Neural cell (in vitro differentiated cells): ENCODE results near the gene C10orf90. TPM values are rescaled to one million over a fixed set of nuclear protein-coding genes. Genes with fewer than 3 reads are reported as not detected.

Source experiments
- H2AFZ ChIP-seq: fragments of 200-600, 300-800 bp; sonication (generic), shearing (Covaris generic); 2 replicates; pipeline ENCODE4 v1.6.0; 2014; ENCODE audit warnings: low read depth, mild to moderate bottlenecking, antibody characterized with exemption, low read length, moderate library complexity
- H3F3A ChIP-seq: fragments of 200-600 bp; shearing (Covaris generic); 2 replicates; pipeline ENCODE4 v1.6.1; 2016; ENCODE audit warnings: mild to moderate bottlenecking, moderate library complexity, mixed read lengths, antibody characterized with exemption, low read length; ENCODE audit not compliant: insufficient read depth, poor library complexity, severe bottlenecking
- H3K27ac ChIP-seq: fragments of 200-600, 300-800 bp; sonication (generic), shearing (Covaris generic); 2 replicates; pipeline ENCODE4 v1.5.1; 2014; ENCODE audit warnings: mild to moderate bottlenecking, low read length, moderate library complexity
- H3K27me3 ChIP-seq: fragments of 300-800, 200-600 bp; sonication (generic), shearing (Covaris generic); 2 replicates; pipeline ENCODE4 v1.6.0; 2014; ENCODE audit warnings: mild to moderate bottlenecking, low read depth, low read length, moderate library complexity; ENCODE audit not compliant: insufficient read depth
- H3K36me3 ChIP-seq: fragments of 300-800, 200-600 bp; sonication (generic), shearing (Covaris generic); 2 replicates; pipeline ENCODE4 v1.5.1; 2014; ENCODE audit warnings: mild to moderate bottlenecking, antibody characterized with exemption, low read length, moderate library complexity; ENCODE audit not compliant: insufficient read depth
- H3K4me2 ChIP-seq: fragments of 300-800, 200-600 bp; sonication (generic), shearing (Covaris generic); 2 replicates; pipeline ENCODE4 v1.6.0; 2014; ENCODE audit warnings: mild to moderate bottlenecking, low read length
- H3K4me3 ChIP-seq: fragments of 300-800, 200-600 bp; sonication (generic), shearing (Covaris generic); 2 replicates; pipeline ENCODE4 v1.5.1; 2014; ENCODE audit warnings: mild to moderate bottlenecking, low read length, moderate library complexity
- H3K79me2 ChIP-seq: fragments of 200-600 bp; shearing (Covaris generic); replicated peaks from 2 replicates; pipeline ENCODE4 v1.6.0; 2014; ENCODE audit warnings: mild to moderate bottlenecking, low read length, moderate library complexity; ENCODE audit not compliant: insufficient read depth
- H3K9ac ChIP-seq: fragments of 300-800, 200-600 bp; sonication (generic), shearing (Covaris generic); 2 replicates; pipeline ENCODE4 v1.6.1; 2016; ENCODE audit warnings: mild to moderate bottlenecking, low read length, mixed read lengths
- H3K9me2 ChIP-seq: fragments of 200-600 bp; shearing (Covaris generic); 2 replicates; pipeline ENCODE4 v1.6.1; 2016; ENCODE audit warnings: mild to moderate bottlenecking, low read length, mixed read lengths; ENCODE audit not compliant: insufficient read depth
- H3K9me3 ChIP-seq: fragments of 200-600, 300-800 bp; sonication (generic), shearing (Covaris generic); 2 replicates; pipeline ENCODE4 v1.6.1; 2016; ENCODE audit warnings: mild to moderate bottlenecking, mixed run types, low read length, moderate library complexity, mixed read lengths
- H4K20me1 ChIP-seq: fragments of 200-600 bp; shearing (Covaris generic); 2 replicates; pipeline ENCODE4 v1.6.1; 2016; ENCODE audit warnings: mild to moderate bottlenecking, mixed run types; ENCODE audit not compliant: insufficient read depth
- CTCF ChIP-seq: fragments of 450-650 bp; IDR thresholded peaks from 2 replicates; pipeline ENCODE4 v1.5.1; 2014; ENCODE audit warnings: antibody characterized with exemption, mild to moderate bottlenecking, moderate library complexity; ENCODE audit not compliant: poor library complexity, severe bottlenecking
- EP300 ChIP-seq: fragments of 450-650 bp; conservative IDR thresholded peaks from 2 replicates; pipeline ENCODE4 v1.6.1; 2014; ENCODE audit warnings: antibody characterized with exemption, mild to moderate bottlenecking, moderate library complexity; ENCODE audit not compliant: poor library complexity, severe bottlenecking
- EZH2 ChIP-seq: fragments of 200-600, 300-800 bp; shearing (Covaris generic), sonication (generic); IDR thresholded peaks from 2 replicates; pipeline ENCODE4 v1.6.1; 2014; ENCODE audit warnings: antibody characterized with exemption, low read length, borderline replicate concordance, mild to moderate bottlenecking; ENCODE audit not compliant: insufficient read depth, poor library complexity, severe bottlenecking
- MXI1 ChIP-seq: fragments of 450-650 bp; conservative IDR thresholded peaks from 2 replicates; pipeline ENCODE4 v1.6.1; 2014; ENCODE audit warnings: antibody characterized with exemption, mild to moderate bottlenecking; ENCODE audit not compliant: poor library complexity, severe bottlenecking
- POLR2AphosphoS5 ChIP-seq: IDR thresholded peaks from 2 replicates; pipeline ENCODE4 v1.6.1; 2012
- RAD21 ChIP-seq: fragments of 450-650 bp; conservative IDR thresholded peaks from 2 replicates; pipeline ENCODE4 v1.6.1; 2014; ENCODE audit warnings: antibody characterized with exemption, mild to moderate bottlenecking, moderate library complexity
- SMC3 ChIP-seq: fragments of 450-650 bp; conservative IDR thresholded peaks from 2 replicates; pipeline ENCODE4 v1.6.1; 2014; ENCODE audit warnings: antibody characterized with exemption, mild to moderate bottlenecking, moderate library complexity; ENCODE audit not compliant: poor library complexity
- TAF1 ChIP-seq: IDR thresholded peaks from 2 replicates; pipeline ENCODE4 v1.6.1; 2012; ENCODE audit warnings: low read depth
- polyA plus RNA-seq: library from polyadenylated mRNA; depleted of rRNA; stranded (reverse); fragments of >200 nt; gene quantifications from 2 replicates; pipeline ENCODE4 v1.2.3, GENCODE V29; 2014
- TF ChIP-seq, protein P1 (sequence below): IDR thresholded peaks from 2 replicates; pipeline ENCODE4 v1.6.1; 2012; ENCODE audit warnings: borderline replicate concordance

C10orf90 gene
- polyA plus RNA-seq, 1 donor from 2014 or later = not detected

- TF ChIP-seq TAF1 = no peak
- TF ChIP-seq, protein P1, sequence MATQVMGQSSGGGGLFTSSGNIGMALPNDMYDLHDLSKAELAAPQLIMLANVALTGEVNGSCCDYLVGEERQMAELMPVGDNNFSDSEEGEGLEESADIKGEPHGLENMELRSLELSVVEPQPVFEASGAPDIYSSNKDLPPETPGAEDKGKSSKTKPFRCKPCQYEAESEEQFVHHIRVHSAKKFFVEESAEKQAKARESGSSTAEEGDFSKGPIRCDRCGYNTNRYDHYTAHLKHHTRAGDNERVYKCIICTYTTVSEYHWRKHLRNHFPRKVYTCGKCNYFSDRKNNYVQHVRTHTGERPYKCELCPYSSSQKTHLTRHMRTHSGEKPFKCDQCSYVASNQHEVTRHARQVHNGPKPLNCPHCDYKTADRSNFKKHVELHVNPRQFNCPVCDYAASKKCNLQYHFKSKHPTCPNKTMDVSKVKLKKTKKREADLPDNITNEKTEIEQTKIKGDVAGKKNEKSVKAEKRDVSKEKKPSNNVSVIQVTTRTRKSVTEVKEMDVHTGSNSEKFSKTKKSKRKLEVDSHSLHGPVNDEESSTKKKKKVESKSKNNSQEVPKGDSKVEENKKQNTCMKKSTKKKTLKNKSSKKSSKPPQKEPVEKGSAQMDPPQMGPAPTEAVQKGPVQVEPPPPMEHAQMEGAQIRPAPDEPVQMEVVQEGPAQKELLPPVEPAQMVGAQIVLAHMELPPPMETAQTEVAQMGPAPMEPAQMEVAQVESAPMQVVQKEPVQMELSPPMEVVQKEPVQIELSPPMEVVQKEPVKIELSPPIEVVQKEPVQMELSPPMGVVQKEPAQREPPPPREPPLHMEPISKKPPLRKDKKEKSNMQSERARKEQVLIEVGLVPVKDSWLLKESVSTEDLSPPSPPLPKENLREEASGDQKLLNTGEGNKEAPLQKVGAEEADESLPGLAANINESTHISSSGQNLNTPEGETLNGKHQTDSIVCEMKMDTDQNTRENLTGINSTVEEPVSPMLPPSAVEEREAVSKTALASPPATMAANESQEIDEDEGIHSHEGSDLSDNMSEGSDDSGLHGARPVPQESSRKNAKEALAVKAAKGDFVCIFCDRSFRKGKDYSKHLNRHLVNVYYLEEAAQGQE = no peak
- no peak for TF ChIP-seq SMC3
- TF ChIP-seq MXI1 = no peak
- no peak for TF ChIP-seq POLR2AphosphoS5
- no peak for TF ChIP-seq CTCF
- Histone ChIP-seq H3K4me3 (no peak overlapping the region), H3K27ac (no peak overlapping the region), H3K9me3 (no peaks in the 10 kb centered on the region), H3K27me3 (no peaks in the 10 kb centered on the region), H3K36me3 (no peaks in the 10 kb centered on the region), H3K9me2 (no peaks in the 10 kb centered on the region), H2AFZ (no peak overlapping the region), H4K20me1 (no peaks in the 10 kb centered on the region), H3F3A (no peaks in the 10 kb centered on the region), H3K79me2 (no peaks in the 10 kb centered on the region), H3K4me2 (no peak overlapping the region), H3K9ac (no peak overlapping the region)
Observed at GRCh38 chr10:126417220-126417825, 253.2 kb downstream of the C10orf90 start.

DNA sequence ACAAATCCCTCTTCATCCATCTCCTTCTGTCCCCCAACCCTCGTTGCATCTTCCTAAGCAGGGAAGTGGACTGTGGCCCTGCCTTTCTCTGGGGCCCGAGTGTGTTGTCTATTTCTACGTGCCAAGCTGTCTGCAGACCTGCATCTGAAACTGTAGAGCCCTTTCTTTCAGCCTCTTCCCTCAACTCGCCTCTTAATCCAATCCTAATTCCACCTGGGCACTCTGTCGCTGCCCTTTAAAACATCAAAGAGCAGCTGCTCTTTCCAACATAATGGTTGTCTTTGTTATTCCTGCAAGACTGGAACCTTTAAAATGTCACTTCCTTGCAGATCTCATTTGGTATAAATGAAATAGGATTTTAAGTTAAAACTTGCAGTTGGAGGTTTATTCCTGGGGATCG, 260.7 kb downstream of the C10orf90 start:
- no peaks in the 10 kb centered on the region for H3K9me3 ChIP-seq
- no peaks in the 10 kb centered on the region for H3F3A ChIP-seq
- no peak overlapping the region for H2AFZ ChIP-seq
- H3K36me3 ChIP-seq = no peaks in the 10 kb centered on the region
- no peak overlapping the region for H3K9ac ChIP-seq
- TF ChIP-seq CTCF (no peak), EZH2 (no peak), TAF1 (no peak), RAD21 (no peak), POLR2AphosphoS5 (no peak), EP300 (no peak), SMC3 (no peak), MXI1 (no peak)
- TF ChIP-seq, protein P1 = no peak
- H3K4me2 ChIP-seq = no peak overlapping the region
- H4K20me1 ChIP-seq = no peaks in the 10 kb centered on the region
- no peak overlapping the region for H3K27ac ChIP-seq
- H3K4me3 ChIP-seq = no peak overlapping the region
- no peaks in the 10 kb centered on the region for H3K79me2 ChIP-seq
- no peaks in the 10 kb centered on the region for H3K27me3 ChIP-seq
- H3K9me2 ChIP-seq = no peaks in the 10 kb centered on the region
